IMR-90 (cell line): ENCODE results near the gene ARHGAP8.

Experiments used
- CHD1 ChIP-seq: IDR thresholded peaks from 2 replicates; pipeline ENCODE4 v1.6.1; 2012; ENCODE audit warnings: low read depth, low read length, improper control_type of control experiment
- CTCF ChIP-seq: conservative IDR thresholded peaks from 2 replicates; pipeline ENCODE4 v1.5.1; 2012; ENCODE audit warnings: mild to moderate bottlenecking, low read depth, low read length, improper control_type of control experiment
- POLR2A ChIP-seq: IDR thresholded peaks from 2 replicates; pipeline ENCODE4 v1.6.1; 2012; ENCODE audit warnings: mild to moderate bottlenecking, low read depth, low read length

GRCh38 chr22:44733426-44734106 is 18.8 kb upstream of the ARHGAP8 start:
- TF ChIP-seq POLR2A (no peak), CTCF (no peak), CHD1 (no peak)
